Measurements from ENCODE around the gene IFNAR1.

DNA sequence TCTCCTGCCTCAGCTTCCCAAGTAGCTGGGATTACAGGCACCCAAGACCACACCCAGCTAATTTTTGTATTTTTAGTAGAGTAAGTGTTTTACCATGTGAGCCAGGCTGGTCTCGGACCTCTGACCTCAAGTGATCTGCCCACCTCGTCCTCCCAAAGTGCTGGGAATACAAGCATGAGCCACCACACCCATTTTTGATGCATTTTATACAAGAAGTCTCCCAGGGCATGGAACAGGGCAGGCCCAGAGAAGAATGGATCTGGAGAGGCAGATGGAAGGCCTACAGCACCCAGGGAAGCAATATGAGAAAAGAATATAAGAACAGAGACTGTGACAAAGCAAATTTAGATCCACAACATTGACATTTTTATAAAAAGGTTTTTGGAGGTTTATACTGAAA, 18.8 kb upstream of the IFNAR1 start:
- TF ChIP-seq MAZ (IDR thresholded peaks at IDR 0.05; ENCODE audit: borderline replicate concordance, low read depth, low read length): no peak
- TF ChIP-seq RAD21 (IDR thresholded peaks at IDR 0.05; ENCODE audit: low read length): no peak
- TF ChIP-seq, protein P1, sequence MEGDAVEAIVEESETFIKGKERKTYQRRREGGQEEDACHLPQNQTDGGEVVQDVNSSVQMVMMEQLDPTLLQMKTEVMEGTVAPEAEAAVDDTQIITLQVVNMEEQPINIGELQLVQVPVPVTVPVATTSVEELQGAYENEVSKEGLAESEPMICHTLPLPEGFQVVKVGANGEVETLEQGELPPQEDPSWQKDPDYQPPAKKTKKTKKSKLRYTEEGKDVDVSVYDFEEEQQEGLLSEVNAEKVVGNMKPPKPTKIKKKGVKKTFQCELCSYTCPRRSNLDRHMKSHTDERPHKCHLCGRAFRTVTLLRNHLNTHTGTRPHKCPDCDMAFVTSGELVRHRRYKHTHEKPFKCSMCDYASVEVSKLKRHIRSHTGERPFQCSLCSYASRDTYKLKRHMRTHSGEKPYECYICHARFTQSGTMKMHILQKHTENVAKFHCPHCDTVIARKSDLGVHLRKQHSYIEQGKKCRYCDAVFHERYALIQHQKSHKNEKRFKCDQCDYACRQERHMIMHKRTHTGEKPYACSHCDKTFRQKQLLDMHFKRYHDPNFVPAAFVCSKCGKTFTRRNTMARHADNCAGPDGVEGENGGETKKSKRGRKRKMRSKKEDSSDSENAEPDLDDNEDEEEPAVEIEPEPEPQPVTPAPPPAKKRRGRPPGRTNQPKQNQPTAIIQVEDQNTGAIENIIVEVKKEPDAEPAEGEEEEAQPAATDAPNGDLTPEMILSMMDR (conservative IDR thresholded peaks at IDR 0.05; ENCODE audit: low read depth, low read length): no peak
- no peak for TF ChIP-seq RCOR1 (IDR thresholded peaks at IDR 0.05; ENCODE audit: insufficient replicate concordance, low read length)
- TF ChIP-seq, protein P2, sequence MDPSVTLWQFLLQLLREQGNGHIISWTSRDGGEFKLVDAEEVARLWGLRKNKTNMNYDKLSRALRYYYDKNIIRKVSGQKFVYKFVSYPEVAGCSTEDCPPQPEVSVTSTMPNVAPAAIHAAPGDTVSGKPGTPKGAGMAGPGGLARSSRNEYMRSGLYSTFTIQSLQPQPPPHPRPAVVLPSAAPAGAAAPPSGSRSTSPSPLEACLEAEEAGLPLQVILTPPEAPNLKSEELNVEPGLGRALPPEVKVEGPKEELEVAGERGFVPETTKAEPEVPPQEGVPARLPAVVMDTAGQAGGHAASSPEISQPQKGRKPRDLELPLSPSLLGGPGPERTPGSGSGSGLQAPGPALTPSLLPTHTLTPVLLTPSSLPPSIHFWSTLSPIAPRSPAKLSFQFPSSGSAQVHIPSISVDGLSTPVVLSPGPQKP (IDR thresholded peaks at IDR 0.05; ENCODE audit: borderline replicate concordance, low read depth, low read length): no peak
- no peak for TF ChIP-seq POLR2A (IDR thresholded peaks at IDR 0.05; ENCODE audit: low read depth, low read length)
- TF ChIP-seq, protein P3, sequence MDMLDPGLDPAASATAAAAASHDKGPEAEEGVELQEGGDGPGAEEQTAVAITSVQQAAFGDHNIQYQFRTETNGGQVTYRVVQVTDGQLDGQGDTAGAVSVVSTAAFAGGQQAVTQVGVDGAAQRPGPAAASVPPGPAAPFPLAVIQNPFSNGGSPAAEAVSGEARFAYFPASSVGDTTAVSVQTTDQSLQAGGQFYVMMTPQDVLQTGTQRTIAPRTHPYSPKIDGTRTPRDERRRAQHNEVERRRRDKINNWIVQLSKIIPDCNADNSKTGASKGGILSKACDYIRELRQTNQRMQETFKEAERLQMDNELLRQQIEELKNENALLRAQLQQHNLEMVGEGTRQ (IDR thresholded peaks at IDR 0.05; ENCODE audit: low read depth, low read length): no peak
- TF ChIP-seq RFX5 (IDR thresholded peaks at IDR 0.05; ENCODE audit: low read depth, low read length): no peak

Data from IMR-90 (cell line).